Measurements from ENCODE around the gene RAD18.

The RAD18 gene

DNA sequence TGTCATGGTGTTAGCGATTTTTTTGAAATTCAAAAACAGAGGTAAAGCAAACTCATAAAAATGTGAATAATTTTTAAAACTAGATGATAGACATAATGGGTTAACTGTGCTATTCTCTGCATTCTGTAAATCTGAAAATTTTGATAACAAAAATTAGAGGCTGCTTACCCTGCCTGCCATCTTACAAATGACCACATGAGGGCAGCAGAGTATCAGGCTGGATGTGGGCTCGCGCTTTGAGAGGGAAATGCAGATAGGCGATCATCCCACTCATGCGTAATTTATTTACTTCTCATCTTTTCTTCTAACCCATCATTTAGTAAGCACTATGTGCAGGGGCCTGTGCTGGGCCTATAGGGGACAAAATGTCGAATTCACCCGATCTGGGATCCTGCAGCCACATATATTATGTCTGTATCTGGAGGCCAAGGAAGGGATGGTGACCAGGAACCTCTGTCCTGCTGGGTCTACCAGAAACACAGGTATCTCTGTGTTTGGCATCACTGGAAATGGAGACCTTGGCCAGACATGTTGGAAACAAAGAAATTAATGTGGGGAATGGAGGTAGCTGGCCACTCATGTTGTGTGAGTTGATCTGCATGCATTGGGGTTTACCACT is 7.8 kb upstream of the RAD18 start:
- Histone ChIP-seq H4K20me1 (ENCODE audit: insufficient read depth, low read length, poor library complexity, severe bottlenecking) (no peaks in the 10 kb centered on the region), H3K4me1 (ENCODE audit: insufficient read depth, low read length, poor library complexity, severe bottlenecking) (no peaks in the 10 kb centered on the region), H3K9me3 (ENCODE audit: insufficient read depth, low read depth, low read length) (no peaks in the 10 kb centered on the region), H3F3A (ENCODE audit: low read depth) (no peaks in the 10 kb centered on the region), H3K4me2 (ENCODE audit: low read depth, low read length, poor library complexity, severe bottlenecking) (peak overlapping the region; percentile 43), H3K4me3 (ENCODE audit: low read length, poor library complexity, severe bottlenecking) (peak overlapping the region; percentile 40), H2AFZ (ENCODE audit: low read length) (peak overlapping the region; percentile 63), H3K36me3 (ENCODE audit: insufficient read depth, low read length) (no peaks in the 10 kb centered on the region), H3K27me3 (ENCODE audit: insufficient read depth, low read length, poor library complexity, severe bottlenecking) (no peaks in the 10 kb centered on the region), H3K9me2 (replicated peaks; ENCODE audit: low read depth, low read length) (no peaks in the 10 kb centered on the region), H3K79me2 (ENCODE audit: insufficient read depth, low read length) (no peaks in the 10 kb centered on the region), H3K9ac (ENCODE audit: low read depth, low read length, poor library complexity, severe bottlenecking) (no peak overlapping the region)
- no peak for TF ChIP-seq EZH2phosphoT487 (IDR thresholded peaks at IDR 0.05; ENCODE audit: borderline replicate concordance)
- peak; percentile 97 for TF ChIP-seq CTCF (conservative IDR thresholded peaks at IDR 0.05; ENCODE audit: low read length)

DNA sequence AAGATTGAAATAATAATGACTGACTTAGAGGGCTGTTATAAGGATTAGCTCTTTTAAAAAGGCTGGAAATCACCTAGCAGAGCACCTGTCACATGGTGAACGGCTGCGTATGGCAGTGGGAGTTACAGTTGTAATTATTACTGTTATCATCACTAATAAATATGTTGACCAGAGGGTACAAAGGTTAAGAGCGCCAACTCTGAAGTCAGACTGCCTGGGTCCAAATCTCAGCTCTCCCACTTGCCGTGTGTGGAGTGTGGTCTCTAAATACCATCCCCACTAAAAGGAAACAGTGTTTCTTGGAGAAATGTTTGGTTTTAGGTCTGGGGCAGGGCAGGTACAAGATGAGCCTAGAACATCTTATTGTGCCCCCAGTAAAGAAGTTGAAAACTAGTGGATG is 6.0 kb upstream of the RAD18 start:
- H3K9me2 ChIP-seq (replicated peaks; ENCODE audit: low read depth, low read length) = no peaks in the 10 kb centered on the region
- no peaks in the 10 kb centered on the region for H3K36me3 ChIP-seq (ENCODE audit: insufficient read depth, low read length)
- no peaks in the 10 kb centered on the region for H3F3A ChIP-seq (ENCODE audit: low read depth)
- TF ChIP-seq EZH2phosphoT487 (IDR thresholded peaks at IDR 0.05; ENCODE audit: borderline replicate concordance) = no peak
- no peak for TF ChIP-seq CTCF (conservative IDR thresholded peaks at IDR 0.05; ENCODE audit: low read length)
- H3K79me2 ChIP-seq (ENCODE audit: insufficient read depth, low read length) = no peaks in the 10 kb centered on the region
- no peak overlapping the region for H3K9ac ChIP-seq (ENCODE audit: low read depth, low read length, poor library complexity, severe bottlenecking)
- H3K9me3 ChIP-seq (ENCODE audit: insufficient read depth, low read depth, low read length) = no peaks in the 10 kb centered on the region
- H3K4me1 ChIP-seq (ENCODE audit: insufficient read depth, low read length, poor library complexity, severe bottlenecking) = peaks cover under 1% of the 10 kb centered on the region
- no peaks in the 10 kb centered on the region for H4K20me1 ChIP-seq (ENCODE audit: insufficient read depth, low read length, poor library complexity, severe bottlenecking)
- H3K4me2 ChIP-seq (ENCODE audit: low read depth, low read length, poor library complexity, severe bottlenecking) = no peak overlapping the region
- no peak overlapping the region for H2AFZ ChIP-seq (ENCODE audit: low read length)
- no peak overlapping the region for H3K4me3 ChIP-seq (ENCODE audit: low read length, poor library complexity, severe bottlenecking)
- H3K27me3 ChIP-seq (ENCODE audit: insufficient read depth, low read length, poor library complexity, severe bottlenecking) = no peaks in the 10 kb centered on the region

DNA sequence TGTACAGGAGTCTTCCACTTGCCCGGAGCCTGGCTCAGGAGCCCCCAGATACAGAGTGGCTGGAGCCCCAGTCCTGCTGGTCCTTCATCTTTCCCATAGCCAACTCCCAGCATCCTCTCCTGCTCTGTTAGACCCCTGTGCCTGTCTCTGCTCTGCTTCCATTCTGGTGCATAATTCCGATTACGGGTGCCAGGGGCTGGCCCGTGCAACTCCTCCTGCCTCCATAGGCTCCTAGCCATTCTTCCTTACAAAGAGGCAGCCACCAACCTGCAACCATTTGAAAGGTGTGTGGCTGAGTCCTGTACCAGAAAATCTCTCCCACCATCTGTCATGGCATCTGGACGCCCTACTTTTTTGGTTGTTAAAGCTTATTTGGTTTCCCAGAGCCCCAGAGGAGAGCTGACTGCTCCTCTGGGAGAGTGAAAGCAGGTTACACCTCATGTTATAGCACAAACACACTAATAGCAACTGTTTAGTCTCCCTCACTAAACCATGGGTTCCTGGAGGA is 5.2 kb upstream of the RAD18 start:
- Histone ChIP-seq H3K9me3 (ENCODE audit: insufficient read depth, low read depth, low read length) (no peaks in the 10 kb centered on the region), H3K4me1 (ENCODE audit: insufficient read depth, low read length, poor library complexity, severe bottlenecking) (peaks cover 9% of the 10 kb centered on the region), H3K4me3 (ENCODE audit: low read length, poor library complexity, severe bottlenecking) (no peak overlapping the region), H3K9ac (ENCODE audit: low read depth, low read length, poor library complexity, severe bottlenecking) (no peak overlapping the region), H3K79me2 (ENCODE audit: insufficient read depth, low read length) (no peaks in the 10 kb centered on the region), H3F3A (ENCODE audit: low read depth) (no peaks in the 10 kb centered on the region), H2AFZ (ENCODE audit: low read length) (no peak overlapping the region), H3K9me2 (replicated peaks; ENCODE audit: low read depth, low read length) (no peaks in the 10 kb centered on the region), H3K27me3 (ENCODE audit: insufficient read depth, low read length, poor library complexity, severe bottlenecking) (no peaks in the 10 kb centered on the region), H3K36me3 (ENCODE audit: insufficient read depth, low read length) (no peaks in the 10 kb centered on the region), H3K4me2 (ENCODE audit: low read depth, low read length, poor library complexity, severe bottlenecking) (no peak overlapping the region), H4K20me1 (ENCODE audit: insufficient read depth, low read length, poor library complexity, severe bottlenecking) (no peaks in the 10 kb centered on the region)
- TF ChIP-seq CTCF (conservative IDR thresholded peaks at IDR 0.05; ENCODE audit: low read length) (no peak), EZH2phosphoT487 (IDR thresholded peaks at IDR 0.05; ENCODE audit: borderline replicate concordance) (no peak)
